AG08395 (cell line): ENCODE data around the gene ARMH4.

Experiments
- DNase-seq: peaks from one replicate; pipeline ENCODE4 v3.0.0; 2012; ENCODE audit warnings: mixed read lengths, low spot score

Gene ARMH4

DNA sequence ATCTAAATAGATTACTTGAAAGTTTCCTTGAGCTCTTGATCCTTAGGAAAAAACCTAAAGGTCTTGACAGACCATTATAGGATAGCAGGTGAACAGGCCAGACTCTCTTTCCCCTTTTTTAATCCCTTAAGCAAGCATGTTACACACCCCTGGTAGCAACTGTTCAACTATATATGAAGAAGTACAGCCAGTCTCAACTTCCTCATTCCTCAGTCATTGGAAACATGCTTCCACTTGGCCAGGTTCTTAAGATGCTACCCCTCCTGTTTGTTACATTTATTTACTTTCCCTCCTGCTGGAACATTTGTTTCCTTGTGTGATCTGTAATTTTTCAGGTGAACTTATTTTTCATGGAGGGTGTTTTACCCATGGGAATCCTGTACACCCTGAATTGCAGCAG lies 124.1 kb downstream of the ARMH4 start:
- no peak for DNase-seq

DNA sequence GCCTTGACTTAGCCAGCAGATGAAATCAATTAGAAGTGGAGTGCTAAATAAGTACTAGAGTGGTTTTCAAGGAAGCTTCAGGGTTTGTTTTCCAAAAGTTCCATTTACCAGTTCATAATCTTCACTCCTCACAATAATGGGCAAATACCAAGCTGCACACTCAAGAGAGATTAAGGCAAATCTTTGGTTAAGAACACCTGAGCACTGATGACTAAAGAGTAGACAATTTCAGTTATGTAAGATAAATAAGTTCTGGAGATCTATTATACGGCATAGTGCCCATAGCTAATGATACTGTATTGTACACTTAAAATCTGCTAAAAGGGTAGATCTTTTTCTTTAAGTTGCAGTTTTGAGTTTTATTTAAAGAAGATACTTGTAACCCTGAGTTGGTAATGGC lies 125.0 kb downstream of the ARMH4 start:
- DNase-seq = no peak

DNA sequence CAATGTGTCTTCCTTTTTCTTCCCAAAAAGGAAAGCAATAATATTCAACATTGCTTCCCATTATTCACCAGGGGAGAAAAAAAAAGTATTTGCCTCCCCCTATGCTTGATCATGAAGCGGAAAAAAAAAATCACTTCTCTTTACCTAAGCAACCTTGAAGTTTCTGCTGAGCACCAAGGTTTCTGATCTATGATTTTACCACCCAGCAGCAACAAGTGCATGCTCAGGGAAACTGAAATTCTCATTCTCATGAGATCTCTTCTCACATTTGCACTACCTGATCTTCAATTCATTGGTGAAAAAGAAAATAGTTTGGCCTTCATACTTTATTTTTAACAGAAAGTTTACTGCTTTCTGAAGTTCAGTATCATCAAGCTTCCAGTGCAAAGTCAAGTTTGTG lies 125.8 kb downstream of the ARMH4 start:
- DNase-seq = no peak

DNA sequence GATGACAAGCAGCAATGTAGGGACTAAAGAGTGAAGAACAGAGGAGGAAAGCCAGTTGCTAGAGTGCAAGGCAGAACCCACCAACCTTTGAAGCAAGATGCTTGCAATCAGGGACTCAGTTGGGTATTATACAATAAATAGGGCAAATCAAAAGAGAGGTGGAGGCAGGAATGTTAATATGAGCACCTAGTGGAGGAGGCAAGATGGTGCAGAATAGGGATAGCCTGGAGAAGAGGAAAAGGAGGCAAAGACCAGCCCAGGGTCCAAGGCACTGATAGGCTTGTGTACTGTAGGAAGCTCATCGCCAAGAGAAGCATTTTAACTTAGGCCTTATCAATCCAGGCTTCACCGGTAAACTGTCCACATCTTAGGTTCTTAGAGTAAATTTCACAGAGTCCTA lies 137.2 kb downstream of the ARMH4 start:
- no peak for DNase-seq

DNA sequence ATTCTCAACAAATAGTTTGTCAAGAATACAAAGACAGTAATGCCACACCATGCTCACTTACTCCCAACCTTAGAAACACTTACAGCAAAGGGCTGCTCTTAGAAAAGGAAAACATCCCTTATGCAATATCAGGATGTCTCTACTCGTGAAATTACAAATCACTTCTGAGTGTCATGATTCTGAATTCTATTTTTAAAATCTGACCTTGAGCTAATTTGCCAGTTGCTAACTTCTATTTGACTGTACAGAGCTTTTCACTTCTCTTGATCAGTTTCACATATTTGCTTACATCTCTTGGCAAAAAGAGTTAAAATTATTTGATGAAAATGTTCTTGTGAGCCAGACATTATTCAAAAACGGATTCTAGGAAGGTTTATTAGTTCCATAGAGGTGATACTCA lies 149.4 kb downstream of the ARMH4 start:
- DNase-seq = no peak

DNA sequence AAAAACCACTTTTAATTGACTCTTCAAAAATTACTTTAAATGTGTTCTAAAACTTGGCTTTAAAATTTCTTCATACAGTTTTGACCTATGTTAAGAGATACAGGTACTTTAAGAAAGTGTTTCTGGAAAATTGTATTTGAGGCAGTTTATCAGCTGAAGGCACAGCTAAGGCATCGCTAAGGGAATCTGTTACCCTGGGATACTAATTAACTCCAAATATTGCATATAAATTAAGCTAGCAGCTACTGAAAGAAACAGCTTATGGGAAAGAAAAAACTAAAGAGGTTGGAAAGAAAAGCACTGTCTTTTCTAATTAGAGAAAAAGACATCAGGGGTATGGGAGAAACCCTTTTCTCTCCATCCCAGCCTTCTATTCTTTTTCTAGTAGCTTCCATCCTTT lies 152.0 kb downstream of the ARMH4 start:
- DNase-seq = no peak

DNA sequence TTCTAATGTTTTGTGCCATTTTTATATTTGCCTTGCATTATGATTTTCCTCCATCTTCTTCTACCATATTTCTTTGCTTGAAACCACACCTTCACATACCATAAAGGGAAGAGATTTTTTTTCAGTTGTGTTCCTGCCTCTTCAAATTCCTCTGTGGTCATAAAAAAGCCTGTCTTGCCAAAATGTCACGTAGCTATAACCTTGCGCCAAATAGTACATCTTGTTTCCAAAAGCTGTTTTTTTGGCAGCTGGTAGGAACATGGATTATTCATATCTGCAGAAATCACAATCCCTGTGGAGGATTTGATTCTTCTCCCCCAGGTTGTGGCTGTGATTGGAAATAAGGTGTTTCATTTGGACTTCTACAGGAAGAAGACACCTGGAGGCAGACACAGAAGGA lies 152.5 kb downstream of the ARMH4 start:
- DNase-seq = no peak

DNA sequence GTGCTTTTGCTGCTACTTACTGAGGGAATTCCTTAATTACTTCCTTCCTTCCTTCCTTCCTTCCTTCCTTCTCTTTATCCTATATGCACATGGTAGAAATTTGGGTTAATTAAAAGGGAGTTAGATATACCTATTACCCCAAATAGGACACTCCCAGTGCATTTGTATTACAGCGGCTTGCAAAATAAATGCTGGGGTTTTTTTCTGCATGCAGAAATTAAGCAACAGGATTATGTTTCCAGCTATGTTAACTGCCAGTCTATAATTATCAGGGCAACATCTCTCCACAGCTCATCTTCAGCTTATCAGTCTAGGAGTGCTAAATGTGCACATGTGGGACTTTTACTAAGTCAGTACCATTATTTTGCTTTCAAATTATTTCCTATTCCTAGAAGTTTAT lies 153.2 kb downstream of the ARMH4 start:
- DNase-seq = no peak

DNA sequence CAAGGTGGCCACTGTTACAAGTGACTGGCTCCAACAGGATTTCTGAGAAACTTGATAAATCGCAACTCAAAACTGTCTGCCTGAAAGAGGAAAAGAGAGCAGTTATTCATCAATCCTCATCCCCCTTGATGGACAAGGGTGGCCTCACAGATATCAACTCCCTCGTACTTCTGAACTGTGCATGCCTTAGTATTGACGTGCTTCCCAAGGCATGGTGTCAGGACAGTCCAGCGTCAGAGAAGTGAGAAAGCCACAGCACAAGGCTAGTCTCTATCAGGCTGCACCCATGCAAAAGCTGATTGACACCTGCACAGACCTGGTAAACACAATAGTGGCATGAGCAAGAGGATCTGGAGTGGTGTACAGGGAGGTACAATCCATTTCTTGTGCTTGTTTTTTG lies 160.7 kb downstream of the ARMH4 start:
- DNase-seq = no peak

DNA sequence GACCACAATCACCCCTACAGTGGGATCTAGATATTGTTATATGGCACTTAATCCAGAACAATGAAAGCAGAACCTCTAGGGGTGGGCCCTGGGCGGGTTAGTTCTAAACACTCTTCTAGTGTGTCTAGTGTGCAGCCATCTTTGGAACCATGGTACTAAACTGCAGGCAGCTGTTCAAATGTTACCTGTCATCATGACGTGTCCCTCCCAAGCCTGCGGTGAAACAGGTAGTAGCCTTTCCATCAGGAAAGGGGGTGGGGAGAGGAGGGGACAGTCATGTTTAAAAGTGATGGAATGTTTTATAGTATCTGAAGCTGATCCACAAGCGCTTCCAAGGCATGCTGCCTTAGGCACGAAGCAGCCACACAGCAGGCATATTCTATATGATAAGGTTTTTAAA lies 163.6 kb downstream of the ARMH4 start:
- no peak for DNase-seq

DNA sequence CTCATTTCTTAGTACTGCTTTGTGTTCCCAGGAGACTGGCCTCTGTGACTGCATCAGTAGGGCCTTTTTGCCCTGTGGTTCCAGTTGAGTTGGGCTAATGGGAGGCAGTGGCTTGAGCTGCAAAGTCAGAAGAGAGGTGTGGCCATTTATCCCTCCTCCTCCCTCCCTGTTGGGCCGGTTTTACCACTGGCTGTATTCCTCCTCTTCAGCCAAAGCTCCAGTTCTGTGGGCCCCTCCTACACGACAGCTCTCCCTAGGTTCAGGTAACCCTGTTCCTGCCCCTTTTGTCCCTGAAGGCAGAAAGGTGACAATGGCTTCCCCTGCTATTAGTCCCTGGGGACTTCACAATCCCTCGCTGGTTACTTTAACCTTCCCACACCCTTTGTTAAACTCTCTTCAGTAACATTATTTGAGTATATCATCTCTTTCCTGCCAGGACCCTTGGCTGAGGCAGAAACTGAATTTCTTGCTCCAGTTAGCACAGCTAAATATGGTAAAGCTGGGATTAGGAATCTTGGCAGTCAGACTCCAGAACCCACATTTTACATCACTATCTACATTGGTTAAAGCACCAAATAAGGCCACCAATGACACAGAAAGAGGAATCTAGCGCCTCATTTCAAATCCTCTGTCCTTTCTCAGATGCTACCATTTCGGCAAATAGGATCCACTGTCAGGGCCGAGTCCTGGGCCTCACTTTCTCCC lies 164.3 kb downstream of the ARMH4 start:
- no peak for DNase-seq

DNA sequence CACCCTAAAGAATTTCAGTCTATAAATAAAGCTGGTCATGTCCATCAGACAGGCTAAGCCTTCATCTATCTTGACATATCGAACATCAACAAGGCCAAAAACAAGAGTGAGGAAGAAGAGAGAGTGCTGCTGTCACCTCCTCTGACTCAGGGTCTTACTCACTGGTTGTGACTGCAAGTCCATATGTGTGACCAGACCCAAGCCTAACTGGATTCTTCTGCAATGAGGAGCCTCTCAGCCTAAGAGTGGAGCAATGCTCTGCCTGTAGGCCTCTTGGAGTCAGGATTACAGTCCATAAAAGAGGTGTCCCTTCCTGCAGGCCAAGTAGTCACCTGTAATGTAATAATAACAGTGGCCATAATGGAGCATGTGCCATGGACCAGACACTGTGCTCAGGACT lies 165.0 kb downstream of the ARMH4 start:
- DNase-seq = peak; percentile 22

DNA sequence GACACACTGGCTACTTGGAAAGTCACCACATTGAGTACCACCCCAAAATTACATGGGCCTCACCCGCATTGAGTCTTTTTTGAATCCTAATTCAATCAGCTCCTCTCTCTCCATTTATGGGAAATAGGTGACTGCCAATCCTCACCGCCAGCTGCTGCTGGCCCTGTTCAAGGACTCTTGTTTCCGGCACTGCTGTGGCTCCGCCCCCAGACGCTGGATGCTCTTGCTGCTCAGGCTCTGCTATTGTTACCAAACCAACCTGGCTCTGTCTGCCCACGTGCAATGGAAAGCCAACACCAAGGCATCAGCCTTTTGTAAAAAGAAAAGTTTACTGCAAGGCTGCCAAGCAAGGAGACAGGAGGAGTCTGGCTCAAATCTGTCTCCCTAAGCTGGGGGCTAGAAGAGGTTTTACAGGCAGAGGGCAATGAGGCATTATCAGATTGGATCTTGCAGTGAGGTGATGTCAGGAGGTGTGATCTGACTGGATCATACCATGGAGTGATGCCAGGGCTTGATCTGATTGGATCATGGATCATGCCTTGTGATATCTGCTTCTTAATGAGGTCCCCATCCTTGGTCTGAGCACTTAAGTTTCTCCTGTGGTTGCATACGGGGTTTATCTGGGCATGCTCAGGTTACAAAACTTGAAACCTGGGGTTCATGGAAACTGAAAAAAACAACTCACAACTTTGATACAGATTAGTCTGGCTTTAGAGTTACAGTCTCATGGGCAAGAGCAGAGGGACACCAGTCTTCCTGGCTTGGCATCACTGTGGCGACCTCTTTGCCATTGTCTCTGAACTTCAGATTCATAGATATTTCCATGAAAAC lies 169.0 kb downstream of the ARMH4 start:
- no peak for DNase-seq

DNA sequence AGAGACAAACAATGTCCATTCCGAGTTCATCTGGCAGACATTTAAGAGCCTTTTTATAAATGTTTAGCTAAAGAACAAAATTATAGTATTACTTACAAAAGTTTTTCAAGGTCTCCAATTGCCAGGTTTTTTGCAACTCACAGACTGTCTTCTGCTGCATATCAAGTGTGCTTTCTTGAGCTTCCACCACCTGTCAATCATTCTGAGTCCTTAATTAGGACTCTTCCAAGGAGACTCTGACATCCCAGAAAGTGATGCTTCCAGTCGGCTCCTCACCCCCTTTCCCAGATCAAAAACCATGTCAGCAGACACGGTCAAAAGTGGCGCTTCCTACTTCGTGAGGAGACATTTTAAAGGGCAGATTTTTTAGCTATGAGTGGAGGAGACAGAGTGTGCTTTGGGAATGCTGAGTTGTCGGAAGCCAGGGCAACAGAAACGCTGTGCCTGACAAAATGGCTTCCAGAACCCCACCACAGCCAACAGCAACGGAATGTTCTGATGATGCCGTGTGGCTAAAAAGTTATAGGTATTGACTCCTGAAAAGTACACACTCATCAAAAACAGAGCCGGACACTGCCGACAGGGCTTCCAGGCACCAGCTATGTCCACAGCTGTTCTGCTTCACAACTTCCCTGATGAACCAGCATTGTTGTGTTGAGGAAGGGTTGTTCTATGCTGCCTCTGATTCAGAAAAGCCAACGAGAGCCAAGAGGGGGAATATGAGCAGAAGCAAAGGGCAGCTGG lies 170.0 kb downstream of the ARMH4 start:
- no peak for DNase-seq

DNA sequence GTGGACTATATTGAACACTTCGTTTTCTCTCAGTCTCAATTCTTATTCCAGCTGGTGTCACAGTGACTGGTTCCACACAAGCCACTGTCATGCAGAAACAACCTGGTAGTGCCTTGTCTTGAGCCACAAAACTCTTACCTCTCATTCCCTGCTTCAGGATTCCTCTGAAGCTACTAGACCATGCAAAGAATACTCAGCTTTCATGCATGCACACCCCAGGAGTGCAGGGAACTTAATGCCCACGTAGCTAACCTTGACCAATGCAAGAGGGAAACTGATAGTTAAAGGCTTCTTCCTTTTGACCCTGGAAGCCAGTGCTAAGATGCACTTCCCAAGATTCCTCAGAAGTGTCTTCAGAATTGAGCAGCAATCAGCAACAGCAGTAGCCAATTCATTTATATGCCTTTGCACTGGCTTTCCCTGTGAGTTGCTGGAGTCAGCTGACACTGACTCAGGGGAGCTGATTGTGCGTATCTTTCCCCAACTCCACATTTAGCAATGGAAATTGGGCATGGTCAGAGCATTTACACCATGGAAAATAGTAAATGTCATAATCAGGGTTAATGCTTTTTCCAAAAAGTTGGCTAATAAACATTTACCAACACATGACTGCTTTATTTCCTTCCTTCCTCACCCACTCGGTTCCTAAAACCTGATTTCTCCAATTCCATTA lies 172.5 kb downstream of the ARMH4 start:
- no peak for DNase-seq

DNA sequence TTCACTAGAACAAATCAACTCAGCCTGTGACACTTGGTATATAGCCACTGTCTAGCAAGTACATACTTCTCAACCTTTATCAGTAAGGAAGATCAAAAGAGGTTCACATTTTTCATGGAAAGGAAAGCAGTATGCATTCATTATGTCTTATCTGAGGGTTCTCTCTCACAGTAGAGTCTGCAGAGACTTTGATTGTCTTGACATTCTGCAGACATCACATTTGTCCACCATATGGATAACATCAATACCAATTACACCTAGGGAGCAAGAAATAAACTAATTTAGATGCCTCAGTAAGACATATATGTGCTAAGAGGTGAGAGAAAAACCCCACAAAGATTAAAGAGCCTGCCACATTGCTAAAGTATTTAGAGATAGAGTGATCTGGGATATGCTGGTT lies 175.3 kb downstream of the ARMH4 start:
- DNase-seq = no peak

DNA sequence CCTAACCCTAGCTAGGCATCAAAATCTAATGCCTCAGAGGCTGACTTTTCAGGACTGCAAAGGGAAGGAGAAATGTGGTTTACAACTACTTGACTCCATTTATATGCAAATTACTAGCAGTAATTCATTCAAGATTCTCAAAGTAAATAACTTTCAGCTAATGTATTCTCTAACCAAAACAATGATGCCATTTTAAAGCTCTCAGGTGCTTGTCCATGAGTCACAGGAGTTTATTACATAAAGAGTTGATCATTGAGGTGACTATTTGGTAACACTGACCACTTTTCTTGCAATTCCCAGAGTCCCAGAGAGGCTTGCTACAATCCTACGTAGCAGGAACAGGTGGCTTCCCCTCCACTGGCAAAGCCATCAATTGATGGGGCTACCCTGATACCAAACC lies 177.1 kb downstream of the ARMH4 start:
- DNase-seq = no peak

DNA sequence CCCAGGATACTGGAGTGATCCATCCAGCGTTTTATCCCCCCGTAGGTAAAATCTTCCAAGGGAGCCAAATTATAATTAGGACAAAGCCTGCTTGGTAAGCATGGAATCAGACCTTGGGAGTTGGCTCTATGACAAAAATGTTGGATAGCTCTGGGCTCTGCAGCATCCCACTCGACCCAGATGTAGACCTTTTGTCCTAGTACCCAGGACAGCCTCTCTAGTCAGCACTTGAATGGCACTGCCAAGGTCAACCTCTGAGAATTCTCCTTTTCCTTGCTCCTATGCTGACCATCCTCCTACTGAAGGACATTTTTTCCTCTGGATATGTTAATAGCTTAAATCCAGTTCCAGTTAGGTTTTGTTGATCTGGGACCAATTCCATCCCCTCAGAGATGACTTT lies 181.4 kb downstream of the ARMH4 start:
- DNase-seq = no peak

DNA sequence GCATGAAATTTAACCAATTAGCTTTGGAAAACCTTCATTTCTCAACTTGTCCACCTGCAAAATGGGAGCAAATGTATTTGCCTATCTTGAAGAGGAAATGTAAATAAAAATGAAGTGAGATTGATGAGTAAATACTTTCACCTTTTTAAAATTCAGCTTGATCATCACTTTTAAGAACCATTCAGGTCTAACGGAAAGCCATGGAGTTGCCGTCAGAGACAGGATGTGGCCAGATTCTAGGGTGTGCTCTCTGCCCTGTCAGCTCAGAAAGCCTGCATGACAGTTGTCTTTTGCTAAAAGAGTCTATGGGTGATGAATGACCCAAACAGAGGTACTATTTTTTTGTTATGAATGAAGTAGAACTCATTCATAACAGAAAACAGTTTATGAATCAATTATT lies 181.8 kb downstream of the ARMH4 start:
- no peak for DNase-seq

DNA sequence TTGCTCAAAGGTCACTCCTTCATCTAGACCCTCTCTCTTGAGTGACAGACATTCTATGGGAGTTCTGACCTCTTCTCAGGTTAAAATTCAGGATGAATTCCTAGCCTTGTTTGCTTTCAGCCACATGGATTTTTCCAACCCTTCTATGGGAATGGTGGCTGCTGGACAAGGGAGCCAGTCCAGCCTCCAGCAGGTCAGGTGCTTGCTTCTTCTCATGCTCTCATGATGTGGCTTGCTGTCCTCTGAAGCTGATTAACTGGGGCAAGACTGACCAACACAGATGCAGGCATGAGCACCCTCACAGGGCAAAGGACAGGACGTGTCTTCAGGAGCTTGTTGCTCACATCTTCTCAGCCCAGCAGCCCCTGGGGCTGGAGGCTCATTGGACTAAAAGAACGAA lies 188.9 kb downstream of the ARMH4 start:
- no peak for DNase-seq

DNA sequence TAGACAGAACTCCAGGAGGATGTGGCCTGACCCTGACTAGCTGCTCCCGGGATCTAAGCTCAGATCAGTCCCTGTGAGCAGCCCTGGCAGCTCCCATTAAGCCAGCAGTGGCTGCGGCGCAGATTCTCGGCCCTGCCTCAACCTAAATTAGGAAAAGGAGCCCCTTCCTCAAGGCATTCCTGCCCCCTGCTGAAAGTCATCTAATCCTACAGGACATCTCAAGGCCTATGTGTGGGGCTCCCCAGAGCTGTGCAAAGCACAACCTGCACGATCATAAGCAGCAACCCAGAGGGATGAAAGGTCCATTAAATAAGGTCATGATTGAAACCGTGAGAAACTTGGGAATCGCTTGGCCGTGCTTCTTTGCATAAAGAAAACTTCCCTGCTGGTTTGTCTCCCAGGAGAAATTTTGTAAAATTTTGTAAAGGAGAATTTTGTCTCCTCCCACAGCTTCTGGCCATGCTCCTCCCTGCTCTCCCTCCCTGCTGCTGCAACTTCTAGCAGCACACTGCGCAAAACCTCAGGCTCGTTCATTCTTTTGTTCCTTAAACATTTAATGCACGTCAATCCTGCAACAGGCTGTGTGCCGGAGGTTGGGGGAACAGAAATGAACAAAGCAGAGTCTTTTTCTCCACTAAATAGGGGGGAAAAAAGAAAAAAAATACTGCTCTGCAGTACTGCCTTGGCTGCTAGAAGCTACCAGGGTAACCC lies 189.5 kb downstream of the ARMH4 start:
- DNase-seq = no peak

DNA sequence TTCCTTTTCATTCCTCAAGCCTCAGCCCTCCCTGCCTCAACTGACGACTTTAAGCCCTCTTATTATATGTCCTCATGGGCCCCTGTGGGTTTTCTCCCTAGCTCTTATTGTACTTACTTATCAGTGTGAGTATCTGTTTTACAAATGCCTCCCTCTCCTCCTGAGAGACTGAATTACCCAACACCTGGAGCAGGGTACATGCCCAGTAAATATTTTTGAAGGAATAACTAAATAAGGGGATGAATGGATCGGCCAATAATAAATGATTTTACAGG lies 190.3 kb downstream of the ARMH4 start:
- DNase-seq = no peak
